NCI-H1105 (cell line): ENCODE results near the gene AMOT.

Experiments used
- DNase-seq: peaks from one replicate; lab custom pipeline; 2025; lab: John Stamatoyannopoulos, UW

Gene AMOT

GRCh38 chrX:112738347-112739033 lies 102.1 kb downstream of the AMOT start:
- no peak for DNase-seq

GRCh38 chrX:112736310-112736709 lies 104.3 kb downstream of the AMOT start:
- no peak for DNase-seq

- no peak for DNase-seq
Observed at GRCh38 chrX:112735147-112735546, 105.5 kb downstream of the AMOT start.

- no peak for DNase-seq
Observed at GRCh38 chrX:112734290-112734689, 106.3 kb downstream of the AMOT start.

- DNase-seq: no peak
Observed at GRCh38 chrX:112731793-112732192, 108.8 kb downstream of the AMOT start.
